GM12872 (cell line): ENCODE data around the gene MYOD1.

Experiments
- CTCF ChIP-seq: IDR thresholded peaks from 3 replicates; pipeline ENCODE4 v1.5.1; 2011; ENCODE audit warnings: low read depth, mild to moderate bottlenecking, low read length, moderate library complexity; ENCODE audit not compliant: insufficient read depth

Gene MYOD1

DNA sequence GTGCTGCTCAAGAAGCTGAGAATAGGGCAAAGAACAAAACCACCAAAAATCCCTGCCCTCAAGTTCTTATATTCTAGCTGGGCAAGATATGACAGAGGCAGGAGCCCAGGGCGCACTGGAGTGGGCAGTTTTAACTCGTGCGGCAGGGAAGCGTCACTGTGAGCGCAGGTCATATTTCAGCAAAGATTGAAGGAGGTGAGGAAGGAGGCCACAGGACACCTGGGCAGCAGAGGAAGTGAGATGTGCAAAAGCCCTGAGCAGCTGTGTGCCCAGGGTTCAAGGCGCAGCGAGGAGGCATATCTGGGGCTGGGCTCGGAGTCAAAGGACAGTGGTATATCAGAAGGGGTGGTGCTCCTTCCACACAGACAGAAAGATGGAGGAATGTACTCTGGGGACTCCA, 28.7 kb downstream of the MYOD1 start:
- TF ChIP-seq CTCF: no peak

GRCh38 chr11:17748761-17749721, 29.7 kb downstream of the MYOD1 start:
- no peak for TF ChIP-seq CTCF

DNA sequence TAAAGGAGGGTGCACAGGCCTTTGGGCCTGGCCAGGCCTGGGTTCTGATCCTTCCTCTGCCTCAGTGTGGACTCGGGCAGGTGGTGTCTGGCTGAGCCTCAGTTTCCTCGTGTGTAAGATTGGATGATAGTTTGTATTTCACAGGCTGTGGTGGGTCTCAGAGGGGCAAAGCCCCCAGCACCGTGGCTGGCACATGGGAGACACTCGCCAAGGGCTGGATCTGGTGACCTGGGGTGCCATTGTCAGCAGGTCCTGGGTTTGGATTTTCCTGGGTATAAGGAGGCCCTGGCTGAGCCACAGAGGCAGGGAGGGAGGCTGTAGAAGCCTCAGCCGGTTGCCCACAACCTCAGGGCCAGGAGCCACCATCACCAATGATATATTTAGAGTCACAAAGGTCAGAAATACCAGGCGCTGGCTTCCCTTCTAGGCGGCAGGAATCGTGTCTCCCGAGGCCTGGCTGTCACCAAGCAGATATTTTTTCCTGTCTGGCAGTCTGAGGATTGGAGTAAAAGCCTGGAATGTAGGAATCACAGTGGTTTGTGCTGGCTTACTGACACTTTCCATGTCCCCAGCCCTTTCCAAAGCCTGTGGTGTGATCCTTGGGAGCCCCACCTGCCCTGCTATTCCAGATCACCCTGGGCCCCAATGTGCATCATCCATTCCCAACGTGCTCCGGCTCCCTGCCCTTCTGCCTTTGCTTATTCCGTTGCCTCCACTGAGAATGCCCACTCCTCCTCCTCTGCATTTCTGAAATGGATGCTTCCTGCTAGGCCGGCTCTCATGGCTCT, 30.8 kb downstream of the MYOD1 start:
- no peak for TF ChIP-seq CTCF

DNA sequence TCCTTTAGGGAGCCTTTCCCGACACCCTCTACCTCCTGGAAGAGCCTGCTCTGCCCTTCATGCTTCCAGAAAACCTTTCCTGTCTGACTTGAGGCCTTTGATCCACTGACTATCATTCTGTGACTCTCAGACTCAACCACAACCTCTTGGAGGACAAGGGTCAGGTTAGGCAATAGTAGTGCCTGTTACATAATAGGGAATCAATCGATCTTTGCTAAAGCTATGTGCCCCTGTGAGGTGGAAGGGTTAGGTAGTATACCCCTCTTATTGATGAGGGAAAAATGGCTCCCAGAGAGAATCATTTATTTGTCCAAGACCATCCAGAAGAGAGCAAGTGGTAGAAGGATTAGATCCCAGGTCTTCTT, 31.4 kb downstream of the MYOD1 start:
- no peak for TF ChIP-seq CTCF

- TF ChIP-seq CTCF: no peak
Observed at GRCh38 chr11:17751558-17751957, 32.2 kb downstream of the MYOD1 start.

GRCh38 chr11:17752144-17752543, 32.8 kb downstream of the MYOD1 start:
- TF ChIP-seq CTCF: no peak

- no peak for TF ChIP-seq CTCF
Observed at GRCh38 chr11:17753153-17753552, 33.8 kb downstream of the MYOD1 start.
